Smooth muscle cell (in vitro differentiated cells): ENCODE data around the gene GSTT4. TPM values are rescaled to one million over a fixed set of nuclear protein-coding genes. Genes with fewer than 3 reads are reported as not detected.
"Not testable (repeated sequence)": the region's sequence is repeated elsewhere in the genome, so short reads cannot be mapped to it uniquely, and the experiment has no call there.

Experiments used
- DNase-seq: peaks from one replicate; lab custom pipeline; 2025; ENCODE audit not compliant: unreplicated experiment; lab: John Stamatoyannopoulos, UW
- H2AFZ ChIP-seq: fragments of 200-600 bp; sonication (generic); 2 replicates; pipeline ENCODE4 v1.6.0; 2016; ENCODE audit warnings: antibody characterized with exemption, low read depth, mild to moderate bottlenecking
- H3F3A ChIP-seq: fragments of 200-600 bp; sonication (generic); 2 replicates; pipeline ENCODE4 v1.6.0; 2017; ENCODE audit warnings: antibody characterized with exemption, low read depth
- H3K27ac ChIP-seq: fragments of 200-600 bp; sonication (generic); 2 replicates; pipeline ENCODE4 v1.5.1; 2016; ENCODE audit warnings: low read depth, mild to moderate bottlenecking
- H3K27me3 ChIP-seq: fragments of 200-600 bp; sonication (generic); 2 replicates; pipeline ENCODE4 v1.6.1; 2016; ENCODE audit warnings: low read depth, mild to moderate bottlenecking
- H3K36me3 ChIP-seq: fragments of 200-600 bp; sonication (generic); 2 replicates; pipeline ENCODE4 v1.5.1; 2016; ENCODE audit warnings: low read depth
- H3K4me1 ChIP-seq: fragments of 200-600 bp; sonication (generic); 2 replicates; pipeline ENCODE4 v1.5.1; 2016; ENCODE audit warnings: low read depth
- H3K4me2 ChIP-seq: fragments of 200-600 bp; sonication (generic); 2 replicates; pipeline ENCODE4 v1.6.0; 2016; ENCODE audit warnings: mild to moderate bottlenecking
- H3K4me3 ChIP-seq: fragments of 200-600 bp; sonication (generic); 2 replicates; pipeline ENCODE4 v1.5.1; 2016; ENCODE audit warnings: mild to moderate bottlenecking
- H3K79me2 ChIP-seq: fragments of 200-600 bp; sonication (generic); 2 replicates; pipeline ENCODE4 v1.6.0; 2016; ENCODE audit warnings: low read depth, mild to moderate bottlenecking
- H3K9ac ChIP-seq: fragments of 200-600 bp; sonication (generic); 2 replicates; pipeline ENCODE4 v1.6.0; 2016; ENCODE audit warnings: low read depth
- H3K9me3 ChIP-seq: fragments of 200-600 bp; sonication (generic); replicated peaks from 2 replicates; pipeline ENCODE4 v1.5.1; 2016; ENCODE audit warnings: low read depth
- H4K20me1 ChIP-seq: fragments of 200-600 bp; sonication (generic); 2 replicates; pipeline ENCODE4 v1.6.0; 2016; ENCODE audit warnings: low read depth
- CTCF ChIP-seq: fragments of 200-600 bp; sonication (generic); IDR thresholded peaks from 2 replicates; pipeline ENCODE4 v1.5.1; 2017; ENCODE audit warnings: borderline replicate concordance, mild to moderate bottlenecking, antibody characterized with exemption; ENCODE audit not compliant: insufficient read depth, poor library complexity, severe bottlenecking
- WGBS: methylation state at CpG from one replicate; pipeline ENCODE4 v1.1.7; 2016; ENCODE audit warnings: low lambda C conversion rate; 5-methylcytosine and 5-hydroxymethylcytosine counted together
- polyA plus RNA-seq: library from polyadenylated mRNA; unstranded; fragments of >200 nt; fragmentation: Nextera tagmentation; extraction: Ambion mirVana; gene quantifications from 2 replicates; pipeline ENCODE4 v1.2.1, GENCODE V29; 2016
- total RNA-seq: library from RNA; depleted of rRNA; stranded (reverse); fragments of >200 nt; gene quantifications from 2 replicates; pipeline ENCODE4 v1.2.3, GENCODE V29; 2014

The GSTT4 gene
- total and polyA plus RNA-seq, 2 experiments from 2014 or later: not detected

- Histone ChIP-seq H3K79me2 (peaks cover 3% of the 10 kb centered on the region), H3K4me2 (no peak overlapping the region), H2AFZ (no peak overlapping the region), H3K27ac (no peak overlapping the region), H3K9ac (no peak overlapping the region), H4K20me1 (no peaks in the 10 kb centered on the region), H3K4me1 (no peaks in the 10 kb centered on the region), H3K4me3 (no peak overlapping the region), H3K36me3 (no peaks in the 10 kb centered on the region), H3K9me3 (no peaks in the 10 kb centered on the region), H3K27me3 (no peaks in the 10 kb centered on the region), H3F3A (no peaks in the 10 kb centered on the region)
- no peak for DNase-seq
- 100% methylated on average over 3 of the region's 3 CpGs for WGBS
- TF ChIP-seq CTCF: no peak
These were observed 36.2 kb downstream of the GSTT4 start for GRCh38 chr22:23969071-23969470.

DNA sequence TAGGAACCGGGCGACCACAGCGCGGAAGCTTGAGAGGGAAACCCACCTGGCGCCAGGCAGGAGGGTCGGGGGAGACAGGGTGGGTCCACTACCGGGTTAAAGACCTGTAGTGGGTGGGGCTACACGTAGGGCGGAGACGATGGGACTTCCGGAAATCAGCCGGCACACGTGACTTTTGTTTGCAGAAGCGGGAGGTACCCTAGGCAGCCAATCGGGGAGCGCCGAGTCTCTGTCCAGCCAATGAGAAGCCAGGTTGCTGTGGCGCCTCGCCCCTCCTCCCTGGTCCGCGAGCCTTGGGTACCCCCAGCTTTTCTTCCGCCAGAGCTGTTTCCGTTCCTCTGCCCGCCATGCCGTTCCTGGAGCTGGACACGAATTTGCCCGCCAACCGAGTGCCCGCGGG lies 38.7 kb downstream of the GSTT4 start, which contains the start of gene DDTL:
Gene DDTL, plus strand, starts transcription at position 321 of the 400 bp plus-strand sequence. Its CDS starts 27 bp downstream, at position 348.
- H3K79me2 ChIP-seq, H3K9me3 ChIP-seq, H3K9ac ChIP-seq, H4K20me1 ChIP-seq, H3K4me2 ChIP-seq, H3K36me3 ChIP-seq, H3K4me1 ChIP-seq, H3F3A ChIP-seq, H2AFZ ChIP-seq, H3K4me3 ChIP-seq, H3K27me3 ChIP-seq, H3K27ac ChIP-seq, DNase-seq: not testable (repeated sequence)
- no CpG with 5 or more reads among the region's 30 CpGs for WGBS

- H3K36me3 ChIP-seq, H3K79me2 ChIP-seq, H3K27ac ChIP-seq, H3K4me3 ChIP-seq, H4K20me1 ChIP-seq, H3K9ac ChIP-seq, H3K27me3 ChIP-seq, H3K9me3 ChIP-seq, H3K4me1 ChIP-seq, H3K4me2 ChIP-seq, DNase-seq, H2AFZ ChIP-seq, H3F3A ChIP-seq: not testable (repeated sequence)
- whole genome bisulfite sequencing: no CpG with 5 or more reads among the region's 18 CpGs
These were observed 39.2 kb downstream of the GSTT4 start for GRCh38 chr22:23966094-23966493.

DNA sequence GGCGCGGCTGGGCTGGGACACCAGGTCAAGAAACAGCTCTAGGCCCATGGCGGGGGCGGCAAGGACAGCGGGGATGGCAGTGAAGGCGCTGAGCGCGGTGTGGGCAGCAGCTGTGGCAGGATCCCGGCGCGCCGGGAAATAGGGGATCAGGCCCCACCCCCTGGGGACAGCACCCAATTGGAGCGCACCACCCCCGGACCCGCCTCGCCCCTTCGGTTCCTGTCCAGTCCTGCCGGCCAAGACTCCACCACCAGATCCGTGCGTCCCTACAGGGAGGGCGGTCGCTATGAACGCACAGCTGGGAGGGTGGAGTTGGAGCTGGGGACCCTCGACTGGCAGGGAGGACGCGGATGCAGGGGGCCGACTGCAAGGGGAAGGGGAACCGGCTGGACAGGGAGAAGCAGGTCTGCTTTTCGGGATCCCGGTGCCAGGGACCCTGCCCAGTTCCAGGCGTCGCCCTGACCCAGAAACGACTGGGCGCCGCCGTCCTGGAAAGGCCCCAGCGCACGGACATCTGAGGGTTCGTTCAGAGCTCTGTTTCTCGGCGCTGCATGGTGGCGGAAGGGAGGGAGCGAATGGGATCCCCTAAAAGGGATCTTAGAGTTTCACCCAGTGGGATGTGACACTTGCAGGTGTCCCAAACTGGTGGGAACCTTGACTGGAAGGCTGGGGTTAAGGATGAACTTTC lies 44.0 kb downstream of the GSTT4 start, which contains the start of gene GSTT2B:
Gene GSTT2B, minus strand, starts transcription at position 112 of the 688 bp plus-strand sequence. Its CDS starts 64 bp downstream, at position 48.
- not testable (repeated sequence) for H2AFZ ChIP-seq, H4K20me1 ChIP-seq, H3K4me2 ChIP-seq, H3F3A ChIP-seq, H3K9me3 ChIP-seq, H3K36me3 ChIP-seq, H3K4me3 ChIP-seq, DNase-seq, H3K4me1 ChIP-seq, H3K27me3 ChIP-seq, H3K79me2 ChIP-seq, H3K27ac ChIP-seq, H3K9ac ChIP-seq
- no CpG with 5 or more reads among the region's 43 CpGs for WGBS

GRCh38 chr22:23956301-23956900 lies 48.9 kb downstream of the GSTT4 start:
- not testable (repeated sequence) for H3K4me1 ChIP-seq, H3K4me3 ChIP-seq, H3K9ac ChIP-seq, H3K27me3 ChIP-seq, H3K36me3 ChIP-seq, H3K27ac ChIP-seq, H3F3A ChIP-seq, H4K20me1 ChIP-seq, H3K9me3 ChIP-seq, H3K79me2 ChIP-seq, H2AFZ ChIP-seq
- H3K4me2 ChIP-seq: peak overlapping the region; percentile 59
- WGBS: 13% methylated on average over 12 of the region's 12 CpGs
- DNase-seq: peak; percentile 14
- TF ChIP-seq CTCF: peak; percentile 86

- H4K20me1 ChIP-seq, H3K9ac ChIP-seq, H3K4me3 ChIP-seq, H3F3A ChIP-seq, H3K27me3 ChIP-seq, H3K9me3 ChIP-seq, H2AFZ ChIP-seq, H3K4me2 ChIP-seq, H3K79me2 ChIP-seq, H3K4me1 ChIP-seq, H3K36me3 ChIP-seq, H3K27ac ChIP-seq, DNase-seq: not testable (repeated sequence)
- WGBS: 38% methylated on average over 8 of the region's 8 CpGs
These were observed 49.4 kb downstream of the GSTT4 start for GRCh38 chr22:23955886-23956285.

DNA sequence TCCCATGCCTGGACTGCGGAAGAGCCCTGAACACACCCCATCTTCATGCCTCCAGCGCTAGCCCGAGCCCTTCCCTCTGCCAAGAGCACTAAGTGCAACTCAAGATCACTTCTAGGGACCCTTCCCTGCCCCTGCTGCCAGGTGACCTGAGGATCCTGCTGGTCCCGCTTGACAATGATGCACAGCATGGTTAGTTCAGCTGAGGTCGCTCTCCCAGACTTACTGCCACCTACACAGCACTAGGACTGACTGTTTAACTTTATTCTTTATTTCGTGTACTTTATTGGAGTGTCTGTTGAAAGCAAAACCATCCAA lies 50.3 kb downstream of the GSTT4 start:
- H3K4me1 ChIP-seq, H3K9ac ChIP-seq, H3K79me2 ChIP-seq, H3K9me3 ChIP-seq, DNase-seq, H3K4me2 ChIP-seq, H3K27ac ChIP-seq, H3F3A ChIP-seq, H3K36me3 ChIP-seq, H3K27me3 ChIP-seq, H3K4me3 ChIP-seq, H2AFZ ChIP-seq, H4K20me1 ChIP-seq: not testable (repeated sequence)
- WGBS: 60% methylated on average over 6 of the region's 6 CpGs
